CD4-positive, alpha-beta memory T cell (primary cell): Measurements from ENCODE around the gene OR12D1. TPM values are rescaled to one million over a fixed set of nuclear protein-coding genes. Genes with fewer than 3 reads are reported as not detected.

Source experiments
- CTCF ChIA-PET: fragments of 350-600 bp; sonication (Branson Sonifier 250); formaldehyde crosslinking; loops from one replicate; lab custom pipeline; 2021; ENCODE audit warnings: inconsistent platforms; ENCODE audit not compliant: partially characterized antibody; lab: Charles Lee
- POLR2A ChIA-PET: fragments of 350-600 bp; sonication (Branson Sonifier 250); formaldehyde crosslinking; loops from one replicate; lab custom pipeline; 2021; ENCODE audit not compliant: partially characterized antibody; lab: Charles Lee
- DNase-seq, 5 donors: peaks; one replicate each; pipeline versions ENCODE4 v3.0.0 to v3.0.0-alpha.2; 2020 to 2022; ENCODE audit warnings: mixed read lengths in 1 of 5
- H3K27ac ChIP-seq: one replicate; pipeline ENCODE4 v1.7.0; 2013; ENCODE audit warnings: low read depth, low read length
- H3K27me3 ChIP-seq: 2 replicates; pipeline ENCODE4 v1.7.0; 2013; ENCODE audit warnings: mild to moderate bottlenecking, low read length, moderate library complexity; ENCODE audit not compliant: insufficient read depth
- H3K36me3 ChIP-seq: 2 replicates; pipeline ENCODE4 v1.7.0; 2013; ENCODE audit warnings: mild to moderate bottlenecking, low read length, moderate library complexity; ENCODE audit not compliant: insufficient read depth
- H3K4me1 ChIP-seq: 2 replicates; pipeline ENCODE4 v1.7.0; 2013; ENCODE audit warnings: mild to moderate bottlenecking, low read length, moderate library complexity; ENCODE audit not compliant: insufficient read depth
- H3K4me3 ChIP-seq, 2 donors: one replicate each; pipeline ENCODE4 v1.7.0; 2013; ENCODE audit warnings: low read length in 2 of 2, mild to moderate bottlenecking in 1 of 2
- H3K9me3 ChIP-seq, 2 donors: one replicate each; pipeline ENCODE4 v1.7.0; 2013; ENCODE audit warnings: low read length in 2 of 2, control low read depth in 1 of 2; ENCODE audit not compliant: control insufficient read depth in 1 of 2
- H3K27ac Mint-ChIP-seq, 7 donors: one replicate each; pipeline ENCODE4 v1.8.0; 2020 to 2021; ENCODE audit warnings: mixed read lengths in 7 of 7, mild to moderate bottlenecking in 6 of 7, inconsistent platforms in 3 of 7, moderate library complexity in 3 of 7
- H3K27me3 Mint-ChIP-seq, 2 donors: one replicate each; pipeline ENCODE4 v1.8.0; 2020 to 2021; ENCODE audit warnings: mixed read lengths in 2 of 2
- H3K36me3 Mint-ChIP-seq, 2 donors: one replicate each; pipeline ENCODE4 v1.8.0; 2020 to 2021; ENCODE audit warnings: mixed read lengths in 2 of 2, inconsistent platforms in 1 of 2, mild to moderate bottlenecking in 1 of 2
- H3K4me1 Mint-ChIP-seq, 4 donors: one replicate each; pipeline ENCODE4 v1.8.0; 2020 to 2021; ENCODE audit warnings: mixed read lengths in 4 of 4, mild to moderate bottlenecking in 1 of 4
- H3K4me3 Mint-ChIP-seq, 8 donors: one replicate each; pipeline ENCODE4 v1.8.0; 2020 to 2021; ENCODE audit warnings: mixed read lengths in 8 of 8, mild to moderate bottlenecking in 7 of 8, moderate library complexity in 6 of 8, inconsistent platforms in 3 of 8
- H3K9me3 Mint-ChIP-seq, 8 donors: one replicate each; pipeline ENCODE4 v1.8.0; 2020 to 2021; ENCODE audit warnings: mixed read lengths in 8 of 8, mild to moderate bottlenecking in 5 of 8, inconsistent platforms in 3 of 8, moderate library complexity in 1 of 8
- intact Hi-C: fragments of 100-400 bp; cut with micrococcal nuclease; formaldehyde crosslinking; loops from one replicate; pipeline ENCODE4 v1.15.1; 2023
- polyA plus RNA-seq, 2 donors: library from polyadenylated mRNA; unstranded; fragments of 300-500 nt; fragmentation: Illumina TruSeq; gene quantifications; one replicate each; pipeline ENCODE4 v1.2.3, GENCODE V29; 2021
- total RNA-seq, 2 experiments: library from RNA; stranded (reverse); gene quantifications; one replicate each; pipeline ENCODE4 v1.2.3, GENCODE V29; 2021

The OR12D1 gene
- total and polyA plus RNA-seq, 4 experiments from 2014 or later = not detected

DNA sequence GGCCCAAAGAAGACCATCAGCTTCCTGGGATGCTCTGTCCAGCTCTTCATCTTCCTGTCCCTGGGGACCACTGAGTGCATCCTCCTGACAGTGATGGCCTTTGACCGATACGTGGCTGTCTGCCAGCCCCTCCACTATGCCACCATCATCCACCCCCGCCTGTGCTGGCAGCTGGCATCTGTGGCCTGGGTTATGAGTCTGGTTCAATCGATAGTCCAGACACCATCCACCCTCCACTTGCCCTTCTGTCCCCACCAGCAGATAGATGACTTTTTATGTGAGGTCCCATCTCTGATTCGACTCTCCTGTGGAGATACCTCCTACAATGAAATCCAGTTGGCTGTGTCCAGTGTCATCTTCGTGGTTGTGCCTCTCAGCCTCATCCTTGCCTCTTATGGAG is 47.3 kb downstream of the OR12D1 start:
- POLR2A ChIA-PET = no interaction called here
- no peak overlapping the region for H3K27ac Mint-ChIP-seq

GRCh38 chr6:29465279-29465678 is 50.6 kb downstream of the OR12D1 start:
- intact Hi-C loops = no loop called here
- POLR2A ChIA-PET = no interaction called here
- H3K27me3 ChIP-seq = no peaks in the 10 kb centered on the region
- Mint-ChIP-seq H3K36me3 (no peaks in the 10 kb centered on the region), H3K4me1 (no peaks in the 10 kb centered on the region), H3K9me3 (no peaks in the 10 kb centered on the region), H3K27me3 (peaks cover 15 to 21% of the 10 kb centered on the region in 2 donors), H3K27ac (no peak overlapping the region), H3K4me3 (no peak overlapping the region)
- H3K4me3 ChIP-seq = no peak overlapping the region
- no peaks in the 10 kb centered on the region for H3K4me1 ChIP-seq
- CTCF ChIA-PET = no interaction called here
- H3K27ac ChIP-seq = no peak overlapping the region
- no peak for DNase-seq
- H3K36me3 ChIP-seq = no peaks in the 10 kb centered on the region
- no peaks in the 10 kb centered on the region for H3K9me3 ChIP-seq

More for the DNA sequence above, 47.3 kb downstream of the OR12D1 start:
- Mint-ChIP-seq H3K36me3 (no peaks in the 10 kb centered on the region), H3K4me1 (no peaks in the 10 kb centered on the region), H3K27me3 (peaks cover 13 to 18% of the 10 kb centered on the region in 2 donors), H3K9me3 (no peaks in the 10 kb centered on the region), H3K4me3 (no peak overlapping the region)
- no peak overlapping the region for H3K27ac ChIP-seq
- H3K9me3 ChIP-seq = no peaks in the 10 kb centered on the region
- DNase-seq = no peak
- H3K4me1 ChIP-seq = no peaks in the 10 kb centered on the region
- no peaks in the 10 kb centered on the region for H3K36me3 ChIP-seq
- H3K4me3 ChIP-seq = no peak overlapping the region
- H3K27me3 ChIP-seq = no peaks in the 10 kb centered on the region
- intact Hi-C loops = no loop called here
- CTCF ChIA-PET = no interaction called here

GRCh38 chr6:29465801-29466200 is 51.1 kb downstream of the OR12D1 start:
- POLR2A ChIA-PET = no interaction called here
- no peaks in the 10 kb centered on the region for H3K9me3 Mint-ChIP-seq
- no peaks in the 10 kb centered on the region for H3K4me1 Mint-ChIP-seq
- CTCF ChIA-PET = no interaction called here
- H3K4me3 Mint-ChIP-seq = no peak overlapping the region
- H3K36me3 Mint-ChIP-seq = no peaks in the 10 kb centered on the region
- Histone ChIP-seq H3K9me3 (no peaks in the 10 kb centered on the region), H3K4me3 (no peak overlapping the region), H3K4me1 (no peaks in the 10 kb centered on the region), H3K27me3 (no peaks in the 10 kb centered on the region), H3K36me3 (no peaks in the 10 kb centered on the region), H3K27ac (no peak overlapping the region)
- intact Hi-C loops = no loop called here
- H3K27ac Mint-ChIP-seq = no peak overlapping the region
- H3K27me3 Mint-ChIP-seq = peaks cover 15 to 21% of the 10 kb centered on the region in 2 donors
- no peak for DNase-seq

GRCh38 chr6:29466241-29466640 is 51.5 kb downstream of the OR12D1 start:
- Histone ChIP-seq H3K27me3 (no peaks in the 10 kb centered on the region), H3K9me3 (no peaks in the 10 kb centered on the region), H3K4me1 (no peaks in the 10 kb centered on the region), H3K36me3 (no peaks in the 10 kb centered on the region), H3K4me3 (no peak overlapping the region), H3K27ac (no peak overlapping the region)
- Mint-ChIP-seq H3K27me3 (peaks cover 15 to 23% of the 10 kb centered on the region in 2 donors), H3K27ac (no peak overlapping the region), H3K4me3 (no peak overlapping the region), H3K36me3 (no peaks in the 10 kb centered on the region), H3K9me3 (no peaks in the 10 kb centered on the region), H3K4me1 (no peaks in the 10 kb centered on the region)
- intact Hi-C loops = no loop called here
- ChIA-PET CTCF (no interaction called here), POLR2A (no interaction called here)
- DNase-seq = no peak

Other genes starting within 250 kb of the OR12D1 start
- gene OR2J2, start 244.0 kb upstream of the OR12D1 start, total RNA-seq = not detected
- gene OR2J2, start 244.0 kb upstream of the OR12D1 start, polyA plus RNA-seq = not detected
- gene OR14J1, start 113.2 kb upstream of the OR12D1 start, total RNA-seq = not detected
- gene OR14J1, start 113.2 kb upstream of the OR12D1 start, polyA plus RNA-seq = not detected
- gene OR5V1, start 46.1 kb upstream of the OR12D1 start, total RNA-seq = not detected
- gene OR5V1, start 46.1 kb upstream of the OR12D1 start, polyA plus RNA-seq = not detected
- gene OR12D3, start 39.6 kb upstream of the OR12D1 start, total RNA-seq = not detected
- gene OR12D3, start 39.6 kb upstream of the OR12D1 start, polyA plus RNA-seq = not detected
- not detected for gene OR12D2, start 19.3 kb upstream of the OR12D1 start, total RNA-seq
- gene OR12D2, start 19.3 kb upstream of the OR12D1 start, polyA plus RNA-seq = not detected
- gene OR10C1, start 24.4 kb downstream of the OR12D1 start, total RNA-seq = not detected
- not detected for gene OR10C1, start 24.4 kb downstream of the OR12D1 start, polyA plus RNA-seq
- gene OR11A1, start 42.1 kb downstream of the OR12D1 start, total RNA-seq = not detected
- gene OR11A1, start 42.1 kb downstream of the OR12D1 start, polyA plus RNA-seq = not detected
- gene OR2H1, start 42.2 kb downstream of the OR12D1 start, total RNA-seq = not detected
- not detected for gene OR2H1, start 42.2 kb downstream of the OR12D1 start, polyA plus RNA-seq
- not detected for gene MAS1L, start 73.0 kb downstream of the OR12D1 start, total RNA-seq
- gene MAS1L, start 73.0 kb downstream of the OR12D1 start, polyA plus RNA-seq = not detected
- gene UBD, start 144.8 kb downstream of the OR12D1 start, total RNA-seq = not detected
- not detected for gene UBD, start 144.8 kb downstream of the OR12D1 start, polyA plus RNA-seq
- gene OR2H2, start 170.2 kb downstream of the OR12D1 start, total RNA-seq = not detected
- not detected for gene OR2H2, start 170.2 kb downstream of the OR12D1 start, polyA plus RNA-seq
- gene GABBR1, start 218.3 kb downstream of the OR12D1 start, total RNA-seq = 10 to 100 TPM; 58.1 to 58.9 TPM
- 1 to 10 TPM; 1.8 to 2.4 TPM for gene GABBR1, start 218.3 kb downstream of the OR12D1 start, polyA plus RNA-seq
- gene MOG, start 242.2 kb downstream of the OR12D1 start, total RNA-seq = not detected
- not detected for gene MOG, start 242.2 kb downstream of the OR12D1 start, polyA plus RNA-seq